Brain microvascular endothelial cell (primary cell): ENCODE data around the gene VSTM4.
A peak's percentile ranks its signal among the peaks of the same experiment; 100 is the strongest.

Source experiments
- DNase-seq: peaks from one replicate; pipeline ENCODE4 v3.0.0-alpha.2; 2020
- H3K27ac ChIP-seq: fragments of 250-450 bp; sonication (Bioruptor Pico); 2 replicates; pipeline ENCODE4 v1.5.1; 2020; ENCODE audit warnings: mild to moderate bottlenecking, moderate library complexity
- H3K27me3 ChIP-seq: fragments of 250-450 bp; sonication (Bioruptor Pico); replicated peaks from 2 replicates; pipeline ENCODE4 v1.5.1; 2020; ENCODE audit warnings: mild to moderate bottlenecking
- H3K36me3 ChIP-seq: fragments of 250-450 bp; sonication (Bioruptor Pico); replicated peaks from 2 replicates; pipeline ENCODE4 v1.5.1; 2020; ENCODE audit warnings: mild to moderate bottlenecking
- H3K4me3 ChIP-seq: 2 replicates; pipeline ENCODE4 v1.5.1; 2011; ENCODE audit warnings: low read depth, mild to moderate bottlenecking, control low read depth, low read length, moderate library complexity
- CTCF ChIP-seq: IDR thresholded peaks from 2 replicates; pipeline ENCODE4 v1.5.1; 2011; ENCODE audit warnings: low read depth, mild to moderate bottlenecking, moderate library complexity, low read length, control low read depth, inconsistent platforms; ENCODE audit errors: missing control alignments
- in situ Hi-C: cut with HindIII; loops from 2 replicates; pipeline ENCODE4 v1.10.0; 2017; ENCODE audit warnings: low sequenced_read_pairs, low pct_ligation_motif_present

The VSTM4 gene

GRCh38 chr10:49044293-49045193, 70.8 kb downstream of the VSTM4 start:
- no peak for DNase-seq
- no peak overlapping the region for H3K27ac ChIP-seq
- no peaks in the 10 kb centered on the region for H3K27me3 ChIP-seq
- in situ Hi-C loops = no loop called here
- TF ChIP-seq CTCF = no peak
- no peak overlapping the region for H3K4me3 ChIP-seq
- H3K36me3 ChIP-seq = no peaks in the 10 kb centered on the region

- no peak overlapping the region for H3K27ac ChIP-seq
- in situ Hi-C loops = no loop called here
Observed at GRCh38 chr10:49040601-49041000, 74.7 kb downstream of the VSTM4 start.

GRCh38 chr10:49039409-49039808, 75.9 kb downstream of the VSTM4 start:
- DNase-seq = no peak
- Histone ChIP-seq H3K27ac (no peak overlapping the region), H3K4me3 (no peak overlapping the region), H3K27me3 (no peaks in the 10 kb centered on the region), H3K36me3 (no peaks in the 10 kb centered on the region)
- in situ Hi-C loops = no loop called here
- no peak for TF ChIP-seq CTCF

More at GRCh38 chr10:49040601-49041000, 74.7 kb downstream of the VSTM4 start:
- no peak for DNase-seq
- H3K4me3 ChIP-seq = no peak overlapping the region
- H3K27me3 ChIP-seq = no peaks in the 10 kb centered on the region
- no peak for TF ChIP-seq CTCF
- H3K36me3 ChIP-seq = no peaks in the 10 kb centered on the region

- no peaks in the 10 kb centered on the region for H3K36me3 ChIP-seq
- H3K27ac ChIP-seq = no peak overlapping the region
- no peaks in the 10 kb centered on the region for H3K27me3 ChIP-seq
- no peak for DNase-seq
- no peak overlapping the region for H3K4me3 ChIP-seq
- in situ Hi-C loops = no loop called here
- TF ChIP-seq CTCF = no peak
Observed at GRCh38 chr10:49038711-49039110, 76.6 kb downstream of the VSTM4 start.

- Histone ChIP-seq H3K36me3 (no peaks in the 10 kb centered on the region), H3K27ac (no peak overlapping the region), H3K4me3 (no peak overlapping the region), H3K27me3 (no peaks in the 10 kb centered on the region)
- peak; percentile 20 for DNase-seq
- TF ChIP-seq CTCF = peak; percentile 4
- in situ Hi-C loops = no loop called here
Observed at GRCh38 chr10:49037187-49037586, 78.1 kb downstream of the VSTM4 start.
